Astrocyte of the cerebellum (primary cell): ENCODE data around the gene C11orf16.

ENCODE experiments used
- DNase-seq: peaks from one replicate; pipeline ENCODE4 v3.0.0-alpha.2; 2011; ENCODE audit warnings: low read depth
- H3K4me3 ChIP-seq: 2 replicates; pipeline ENCODE4 v1.5.1; 2011; ENCODE audit warnings: mild to moderate bottlenecking, low read depth, low read length, moderate library complexity
- in situ Hi-C: cut with HindIII; loops from 2 replicates; pipeline ENCODE4 v1.10.0; 2017; ENCODE audit warnings: low sequenced_read_pairs
- TF ChIP-seq, protein P1 (sequence below): IDR thresholded peaks from 2 replicates; pipeline ENCODE4 v1.5.1; 2012; ENCODE audit warnings: low read length, low read depth, moderate library complexity, mild to moderate bottlenecking; ENCODE audit errors: missing control alignments

C11orf16 gene

DNA sequence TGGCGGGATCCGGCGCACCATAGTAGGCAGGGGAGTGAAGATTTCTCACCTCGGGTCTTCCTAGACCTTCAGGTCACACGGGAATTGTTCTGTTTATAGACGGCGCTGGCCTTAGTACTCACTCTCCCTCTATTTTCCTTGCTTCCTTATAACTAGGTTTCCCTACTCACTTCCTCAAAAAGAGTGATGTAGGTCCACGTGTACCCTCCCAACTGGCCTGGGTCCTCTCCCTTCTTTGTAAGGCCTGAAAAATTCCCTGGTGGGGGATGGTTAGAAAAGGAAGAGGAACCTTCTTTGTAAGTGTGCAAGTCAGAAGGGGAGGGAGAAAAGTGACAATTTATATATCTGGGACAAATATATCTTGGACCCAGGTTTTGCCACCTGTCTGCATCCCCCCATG is 34.4 kb upstream of the C11orf16 start:
- no peak for DNase-seq
- TF ChIP-seq, protein P1, sequence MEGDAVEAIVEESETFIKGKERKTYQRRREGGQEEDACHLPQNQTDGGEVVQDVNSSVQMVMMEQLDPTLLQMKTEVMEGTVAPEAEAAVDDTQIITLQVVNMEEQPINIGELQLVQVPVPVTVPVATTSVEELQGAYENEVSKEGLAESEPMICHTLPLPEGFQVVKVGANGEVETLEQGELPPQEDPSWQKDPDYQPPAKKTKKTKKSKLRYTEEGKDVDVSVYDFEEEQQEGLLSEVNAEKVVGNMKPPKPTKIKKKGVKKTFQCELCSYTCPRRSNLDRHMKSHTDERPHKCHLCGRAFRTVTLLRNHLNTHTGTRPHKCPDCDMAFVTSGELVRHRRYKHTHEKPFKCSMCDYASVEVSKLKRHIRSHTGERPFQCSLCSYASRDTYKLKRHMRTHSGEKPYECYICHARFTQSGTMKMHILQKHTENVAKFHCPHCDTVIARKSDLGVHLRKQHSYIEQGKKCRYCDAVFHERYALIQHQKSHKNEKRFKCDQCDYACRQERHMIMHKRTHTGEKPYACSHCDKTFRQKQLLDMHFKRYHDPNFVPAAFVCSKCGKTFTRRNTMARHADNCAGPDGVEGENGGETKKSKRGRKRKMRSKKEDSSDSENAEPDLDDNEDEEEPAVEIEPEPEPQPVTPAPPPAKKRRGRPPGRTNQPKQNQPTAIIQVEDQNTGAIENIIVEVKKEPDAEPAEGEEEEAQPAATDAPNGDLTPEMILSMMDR: no peak
- H3K4me3 ChIP-seq: no peak overlapping the region
- in situ Hi-C loops: no loop called here

- TF ChIP-seq, protein P1: no peak
- in situ Hi-C loops: no loop called here
- peak; percentile 29 for DNase-seq
- peak within 1 kb of the TSS; percentile 81 for H3K4me3 ChIP-seq
Measured at GRCh38 chr11:8964324-8965320, 31.9 kb upstream of the C11orf16 start, which contains the start of gene TMEM9B. Gene TMEM9B (minus strand): TSS chr11:8964442. CDS start chr11:8964313, 129 bp downstream.

- DNase-seq: peak; percentile 4
- in situ Hi-C loops: no loop called here
- TF ChIP-seq, protein P1: no peak
- H3K4me3 ChIP-seq: peak overlapping the region; percentile 81
Measured at GRCh38 chr11:8963569-8964323, 31.0 kb upstream of the C11orf16 start.

DNA sequence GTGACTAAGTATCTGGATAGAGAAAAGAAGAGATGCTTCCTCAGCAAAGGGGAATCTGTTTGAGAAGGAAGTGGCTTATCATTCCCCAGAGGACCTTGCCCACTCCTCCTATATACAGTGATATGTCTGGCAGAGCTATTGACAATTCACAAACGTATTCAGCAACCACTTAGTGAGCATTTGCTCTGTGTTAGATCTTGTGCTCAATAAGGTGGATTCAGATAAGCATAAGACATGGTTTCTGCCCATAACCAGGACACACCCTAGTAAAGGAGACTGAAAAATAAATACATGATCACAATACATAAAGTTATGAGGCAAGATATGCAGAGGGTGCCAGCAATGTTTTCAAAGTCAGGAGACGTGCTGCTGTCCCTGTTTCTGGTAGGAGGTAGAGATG is 30.1 kb upstream of the C11orf16 start:
- in situ Hi-C loops: no loop called here
- TF ChIP-seq, protein P1: no peak
- H3K4me3 ChIP-seq: peak overlapping the region; percentile 81
- no peak for DNase-seq

- no peak for DNase-seq
- H3K4me3 ChIP-seq: no peak overlapping the region
- TF ChIP-seq, protein P1: no peak
- in situ Hi-C loops: no loop called here
Measured at GRCh38 chr11:8961401-8961800, 28.7 kb upstream of the C11orf16 start.

DNA sequence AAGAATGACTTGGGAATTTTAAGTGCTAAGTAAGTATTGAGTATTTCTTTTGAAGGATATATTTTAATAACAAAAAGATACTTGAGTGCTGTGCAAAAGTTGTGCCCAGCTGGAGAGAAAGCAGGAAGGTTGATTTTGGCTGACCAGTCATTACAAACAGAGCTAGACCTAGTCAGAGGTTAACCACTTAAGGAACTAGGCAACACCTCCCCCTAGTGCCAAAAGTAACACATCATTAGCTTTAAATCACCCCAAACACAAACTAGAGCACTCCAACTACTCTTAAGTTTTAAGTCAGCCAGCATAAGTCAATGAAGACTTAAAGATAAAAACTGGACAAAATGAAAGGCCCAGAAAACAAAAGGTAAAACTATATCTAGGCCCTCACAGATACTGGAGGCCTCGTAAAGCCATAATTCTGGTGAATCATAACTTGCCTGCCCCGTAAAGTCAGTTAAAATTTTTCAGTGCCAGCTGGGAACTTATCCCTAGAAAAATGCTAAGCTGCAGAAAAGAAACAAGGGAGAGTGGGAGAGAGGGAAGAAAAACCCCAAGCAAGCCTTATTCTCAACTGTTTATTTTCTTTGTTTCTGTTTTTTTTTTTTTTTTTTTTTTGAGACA is 26.9 kb upstream of the C11orf16 start:
- TF ChIP-seq, protein P1: peak; percentile 65
- in situ Hi-C loops: no loop called here
- H3K4me3 ChIP-seq: no peak overlapping the region
- peak; percentile 84 for DNase-seq
